Measurements from ENCODE around the gene MCTP1. TPM values are rescaled to one million over a fixed set of nuclear protein-coding genes. Genes with fewer than 3 reads are reported as not detected.
"Not testable (repeated sequence)": the region's sequence is repeated elsewhere in the genome, so short reads cannot be mapped to it uniquely, and the experiment has no call there.

MCTP1 gene
- total RNA-seq, 1 donor from 2014 or later, result 63.6 TPM

GRCh38 chr5:94828222-94828621 is 456.7 kb downstream of the MCTP1 start:
- not testable (repeated sequence) for DNase-seq (ENCODE audit: low read depth, low spot score)

GRCh38 chr5:94820488-94820887 is 464.4 kb downstream of the MCTP1 start:
- no peak for DNase-seq (ENCODE audit: low read depth, low spot score)

GRCh38 chr5:94818904-94819303 is 466.0 kb downstream of the MCTP1 start:
- DNase-seq (ENCODE audit: low read depth, low spot score), result no peak

GRCh38 chr5:94815313-94816039 is 469.4 kb downstream of the MCTP1 start:
- DNase-seq (ENCODE audit: low read depth, low spot score), result no peak

GRCh38 chr5:94812232-94812631 is 472.7 kb downstream of the MCTP1 start:
- no peak for DNase-seq (ENCODE audit: low read depth, low spot score)

GRCh38 chr5:94811331-94811730 is 473.6 kb downstream of the MCTP1 start:
- no peak for DNase-seq (ENCODE audit: low read depth, low spot score)

DNA sequence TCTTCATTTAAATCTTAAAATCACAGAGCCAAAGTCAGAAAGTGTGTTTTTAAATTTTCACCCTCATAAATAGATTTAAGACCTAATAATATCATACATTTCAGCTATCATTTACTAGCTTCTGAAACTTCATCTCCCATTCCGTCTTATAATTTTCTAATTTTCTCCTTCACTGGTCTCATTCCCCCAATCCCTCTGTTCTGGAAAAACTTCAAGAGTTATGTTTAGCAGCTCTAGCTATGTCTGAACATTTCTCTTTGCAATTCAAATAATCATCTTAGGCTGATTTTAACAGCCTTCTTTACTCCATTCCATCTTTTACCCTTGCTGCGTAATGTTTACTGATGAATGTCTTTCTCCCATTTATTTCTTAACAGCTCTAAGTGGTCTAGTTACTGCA is 474.0 kb downstream of the MCTP1 start:
- DNase-seq (ENCODE audit: low read depth, low spot score), result no peak

GRCh38 chr5:94810281-94810680 is 474.6 kb downstream of the MCTP1 start:
- DNase-seq (ENCODE audit: low read depth, low spot score), result no peak

GRCh38 chr5:94808497-94808896 is 476.4 kb downstream of the MCTP1 start:
- DNase-seq (ENCODE audit: low read depth, low spot score), result no peak

DNA sequence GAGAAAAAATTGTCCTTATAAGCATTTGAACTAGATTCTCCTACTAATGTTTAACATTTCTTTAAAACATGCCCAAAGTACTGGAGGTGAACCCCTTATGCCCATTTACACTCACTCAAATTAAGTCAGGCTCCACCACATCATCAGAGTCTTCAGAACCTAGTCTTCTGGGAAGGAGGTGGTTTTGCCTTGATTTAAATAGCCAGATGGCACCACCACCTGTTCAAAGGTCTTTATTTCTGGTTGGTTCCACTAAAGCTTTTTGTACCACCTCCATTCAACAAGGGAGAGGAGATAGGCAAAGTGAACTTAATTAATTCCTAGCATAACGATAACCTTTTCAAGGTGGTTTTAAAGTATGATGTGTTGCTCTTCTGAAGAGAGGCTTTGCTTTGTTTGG is 476.9 kb downstream of the MCTP1 start:
- DNase-seq (ENCODE audit: low read depth, low spot score), result no peak

- no peak for DNase-seq (ENCODE audit: low read depth, low spot score)
These were observed 482.4 kb downstream of the MCTP1 start for GRCh38 chr5:94802450-94802849.

- DNase-seq (ENCODE audit: low read depth, low spot score), result no peak
These were observed 488.3 kb downstream of the MCTP1 start for GRCh38 chr5:94796586-94796985.

DNA sequence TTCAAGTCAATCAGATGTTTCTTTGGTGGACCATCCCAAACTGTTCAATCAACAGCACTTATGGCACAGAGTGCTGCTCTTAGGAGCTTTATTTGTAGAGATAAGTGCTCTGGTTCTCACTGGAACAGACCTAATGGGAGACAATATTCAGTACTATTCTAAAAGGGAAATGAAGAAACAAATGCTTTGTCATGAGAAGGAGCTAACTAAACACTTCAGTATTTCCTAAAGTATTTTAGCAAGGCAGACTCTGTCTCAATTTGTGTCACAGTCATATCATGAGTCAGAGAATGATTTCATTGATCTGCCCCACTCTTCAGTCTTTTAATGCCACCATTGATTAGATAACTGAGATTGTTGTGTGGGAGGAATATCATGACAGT is 491.1 kb downstream of the MCTP1 start:
- no peak for DNase-seq (ENCODE audit: low read depth, low spot score)

- no peak for DNase-seq (ENCODE audit: low read depth, low spot score)
These were observed 491.6 kb downstream of the MCTP1 start for GRCh38 chr5:94793113-94793815.

DNA sequence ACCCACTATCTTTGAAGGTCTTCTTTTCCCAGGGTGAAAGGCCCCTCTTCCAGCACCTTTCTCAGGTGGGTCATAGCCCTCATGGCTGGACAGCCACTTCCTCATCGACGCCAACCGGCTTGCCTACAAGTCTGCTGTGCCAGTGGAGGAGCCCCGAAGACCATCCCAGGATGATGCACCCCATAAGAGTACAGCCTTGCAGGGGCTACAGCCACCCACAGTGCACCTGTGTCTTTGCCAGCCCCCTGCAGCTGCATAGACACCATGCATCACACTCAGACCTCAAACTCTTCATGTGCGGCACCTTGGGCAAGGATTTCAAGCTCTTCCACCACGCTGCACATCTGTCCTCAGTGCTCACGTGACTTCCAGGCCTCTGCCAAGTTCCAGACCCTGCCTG is 493.1 kb downstream of the MCTP1 start:
- DNase-seq (ENCODE audit: low read depth, low spot score), result no peak

GRCh38 chr5:94788527-94788926 is 496.4 kb downstream of the MCTP1 start:
- no peak for DNase-seq (ENCODE audit: low read depth, low spot score)

DNA sequence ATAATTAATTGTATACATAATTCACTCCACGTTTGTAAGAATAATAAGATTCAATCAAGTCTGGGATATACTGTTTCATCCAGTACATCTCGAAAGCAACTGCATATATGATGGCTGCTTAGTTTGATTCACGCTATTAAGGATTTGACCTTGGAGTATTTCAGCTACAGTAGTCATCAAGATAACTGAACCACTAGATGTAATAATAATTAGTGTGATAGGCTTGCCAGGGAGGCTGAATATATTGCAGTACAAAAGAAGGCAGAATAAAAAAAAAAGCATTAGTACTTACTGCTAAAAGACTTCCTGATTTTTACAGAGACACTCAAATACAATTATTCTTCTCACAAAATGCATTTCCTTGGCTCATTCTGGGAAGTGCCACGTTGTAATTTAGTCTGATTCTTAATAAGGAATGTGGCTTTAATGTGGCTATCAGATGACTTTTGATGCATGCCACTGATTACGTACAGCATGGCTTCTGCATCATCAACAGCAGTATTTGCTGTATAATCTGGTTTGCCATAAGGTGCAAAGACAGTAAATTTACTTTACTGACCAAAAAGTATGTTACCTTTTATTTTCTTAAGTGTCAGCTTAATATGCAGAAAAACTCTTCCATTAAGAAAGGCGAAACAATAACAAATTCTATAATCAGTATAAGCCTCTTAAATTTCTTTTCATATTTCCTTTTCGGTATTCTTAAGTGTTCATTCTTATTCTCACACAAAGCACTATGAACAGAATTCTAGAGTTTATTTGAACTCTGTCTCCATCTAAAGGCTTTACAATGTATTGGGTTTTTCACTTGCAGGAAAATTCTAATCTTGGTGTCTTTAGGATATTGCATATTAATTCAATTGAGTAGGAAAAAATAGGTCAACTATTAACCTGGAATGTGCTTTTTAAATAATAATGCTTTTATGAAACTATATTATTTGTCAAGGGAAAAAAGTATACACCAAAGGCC is 500.1 kb downstream of the MCTP1 start:
- no peak for DNase-seq (ENCODE audit: low read depth, low spot score)

- DNase-seq (ENCODE audit: low read depth, low spot score), result no peak
These were observed 502.5 kb downstream of the MCTP1 start for GRCh38 chr5:94782383-94782782.

GRCh38 chr5:94779684-94780083 is 505.2 kb downstream of the MCTP1 start:
- no peak for DNase-seq (ENCODE audit: low read depth, low spot score)

- no peak for DNase-seq (ENCODE audit: low read depth, low spot score)
These were observed 506.2 kb downstream of the MCTP1 start for GRCh38 chr5:94778732-94779131.

DNA sequence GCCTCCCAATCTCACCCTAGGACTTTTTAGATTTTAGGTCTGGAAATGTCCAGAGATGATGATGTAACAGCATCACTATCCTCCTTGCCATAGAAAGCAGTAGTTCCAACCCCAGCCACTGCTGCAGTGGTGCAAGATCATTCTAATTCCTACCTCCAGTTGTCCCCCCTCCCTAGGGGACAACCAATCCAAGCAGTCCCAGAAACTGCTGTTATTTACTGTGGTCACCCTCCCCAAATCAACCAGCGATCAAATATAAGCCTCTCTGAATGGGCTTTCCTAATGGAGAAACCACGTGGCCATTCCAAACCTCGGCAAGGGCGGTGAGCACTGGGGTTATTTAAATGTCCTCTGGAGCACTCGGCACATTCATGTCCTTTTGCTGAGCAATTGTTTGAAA is 506.6 kb downstream of the MCTP1 start:
- no peak for DNase-seq (ENCODE audit: low read depth, low spot score)

All from pulmonary artery endothelial cell (primary cell).